ENCODE data around the gene FTO.
A peak's percentile ranks its signal among the peaks of the same experiment; 100 is the strongest.
"Not testable (repeated sequence)": the region's sequence is repeated elsewhere in the genome, so short reads cannot be mapped to it uniquely, and the experiment has no call there.

The FTO gene

DNA sequence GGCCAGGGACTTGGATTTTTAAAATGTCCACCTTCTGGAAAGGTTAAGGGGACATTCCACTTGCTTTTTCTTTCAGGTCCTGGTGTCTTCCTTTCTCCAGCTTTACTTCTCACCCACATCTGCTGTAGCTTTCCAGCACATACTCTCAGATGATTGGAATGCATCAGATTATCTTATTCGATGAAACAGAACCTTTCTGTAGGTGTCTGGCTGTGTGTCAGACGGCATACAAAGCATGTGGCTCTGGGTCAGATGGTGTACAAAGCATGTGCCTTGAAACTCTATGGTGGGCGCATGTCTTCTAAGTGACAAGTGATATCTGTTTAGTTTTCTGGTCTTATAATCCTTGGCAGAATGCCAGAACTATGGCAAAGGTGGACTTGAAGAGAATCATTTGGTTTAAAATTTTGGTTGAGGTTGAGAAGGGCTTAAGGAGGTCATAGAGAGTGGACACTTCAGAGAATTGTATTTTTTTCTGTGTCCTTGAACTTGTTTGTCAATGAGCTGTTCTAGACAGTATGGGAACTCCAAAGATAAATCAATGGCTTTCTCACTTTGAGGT lies 125.3 kb downstream of the FTO start:
- FAIRE-seq, result no peak

DNA sequence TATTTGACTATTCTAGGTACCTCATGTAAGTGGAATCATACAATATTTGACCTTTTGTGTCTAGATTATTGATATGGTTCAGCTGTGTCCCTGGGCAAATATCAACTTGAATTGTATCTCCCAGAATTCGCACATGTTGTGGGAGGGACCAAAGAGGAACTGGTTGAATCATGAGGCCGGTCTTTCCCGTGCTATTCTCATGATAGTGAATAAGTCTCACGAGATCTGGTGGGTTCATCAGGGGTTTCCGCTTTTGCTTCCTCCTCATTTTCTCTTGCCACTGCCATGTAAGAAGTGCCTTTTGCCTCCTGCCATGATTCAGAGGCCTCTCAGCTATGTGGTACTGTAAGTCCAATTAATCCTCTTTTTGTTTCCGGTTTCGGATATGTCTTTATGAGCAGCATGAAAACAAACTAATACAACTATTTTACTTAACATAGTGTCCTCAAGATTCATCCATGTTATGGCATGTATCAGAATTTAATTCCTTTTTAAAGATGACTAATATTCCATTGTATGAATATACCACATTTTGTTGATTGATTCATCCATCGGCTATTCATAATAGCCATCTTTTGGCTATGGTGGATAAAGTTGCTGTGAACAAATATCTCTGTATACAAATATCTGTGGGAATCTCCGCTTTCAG lies 129.1 kb downstream of the FTO start:
- no peak for FAIRE-seq

DNA sequence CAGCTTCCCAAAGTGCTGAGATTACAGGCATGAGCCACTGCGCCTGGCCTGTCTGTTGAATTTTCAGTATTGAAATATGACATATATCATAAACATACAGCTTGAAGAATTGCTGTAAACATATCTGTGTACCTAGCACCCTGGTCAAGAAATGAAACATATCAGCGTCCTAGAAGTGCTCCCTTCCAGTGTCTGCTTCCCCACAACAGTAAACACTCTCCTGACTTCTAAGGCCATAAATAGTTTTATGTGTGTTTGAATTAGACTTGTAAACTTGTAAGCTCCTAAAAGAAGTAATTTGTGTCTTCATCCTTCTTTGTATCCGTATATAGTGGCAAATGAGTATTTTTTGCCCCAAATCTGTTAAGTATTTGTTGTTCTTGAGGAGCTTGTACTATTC lies 132.2 kb downstream of the FTO start:
- no peak for FAIRE-seq

DNA sequence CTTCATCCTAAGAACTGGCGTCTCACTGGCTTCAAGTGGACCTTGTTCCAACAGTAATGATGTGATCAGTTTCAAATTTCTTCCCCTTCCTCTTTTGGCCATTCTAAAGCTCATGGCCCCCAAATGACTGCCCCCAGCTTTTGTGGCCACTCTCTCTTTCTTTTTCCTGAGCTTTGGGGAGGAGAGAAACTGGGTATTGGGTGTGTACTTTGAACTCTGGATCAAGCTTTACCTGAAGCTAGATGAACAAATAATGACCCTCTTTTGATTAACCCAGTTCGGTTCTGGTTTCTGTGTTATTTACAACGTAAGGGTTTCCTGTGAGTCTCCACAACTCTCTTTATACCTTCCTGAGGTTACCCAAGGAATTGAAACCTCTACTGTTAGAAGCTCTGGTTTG lies 132.7 kb downstream of the FTO start:
- FAIRE-seq, result no peak

DNA sequence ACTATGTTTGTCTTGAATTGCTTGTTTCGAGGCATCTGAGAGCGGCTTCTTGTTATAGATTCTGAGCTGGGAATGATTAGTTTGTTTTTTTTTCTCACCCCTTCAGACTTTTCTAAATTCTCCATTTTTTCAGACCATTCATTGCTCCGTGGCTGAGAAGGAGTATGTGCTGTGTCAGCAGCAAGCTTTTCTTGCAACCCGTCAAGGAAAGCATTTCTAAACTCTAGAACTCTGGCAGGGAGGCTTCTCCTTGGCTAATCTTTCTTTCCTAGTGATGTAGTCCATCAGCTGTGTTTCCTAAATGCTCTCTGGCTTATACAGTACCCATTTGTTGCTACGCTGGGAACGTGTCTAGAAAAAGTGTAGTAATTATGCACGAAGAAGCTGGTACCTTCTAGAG lies 133.5 kb downstream of the FTO start:
- no peak for FAIRE-seq

DNA sequence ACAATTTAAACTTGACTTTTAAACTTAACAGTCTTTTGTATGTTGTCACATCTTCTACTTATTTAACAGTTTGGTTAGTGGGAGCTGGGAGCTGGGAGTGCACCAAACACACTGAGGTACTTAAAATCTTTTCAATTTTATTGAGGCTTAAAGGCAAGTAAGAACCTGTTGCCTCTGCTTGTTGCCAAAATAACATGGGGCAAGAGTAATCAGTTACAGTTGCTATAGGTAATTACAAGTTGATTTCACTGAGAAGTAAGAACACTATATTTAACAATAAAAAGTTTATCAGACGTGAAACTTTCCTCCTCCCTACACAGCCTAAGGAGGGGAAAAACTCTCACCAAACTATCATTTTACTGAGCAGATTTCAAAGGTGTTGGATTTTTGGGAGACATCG lies 135.2 kb downstream of the FTO start:
- peak; percentile 21 for FAIRE-seq

DNA sequence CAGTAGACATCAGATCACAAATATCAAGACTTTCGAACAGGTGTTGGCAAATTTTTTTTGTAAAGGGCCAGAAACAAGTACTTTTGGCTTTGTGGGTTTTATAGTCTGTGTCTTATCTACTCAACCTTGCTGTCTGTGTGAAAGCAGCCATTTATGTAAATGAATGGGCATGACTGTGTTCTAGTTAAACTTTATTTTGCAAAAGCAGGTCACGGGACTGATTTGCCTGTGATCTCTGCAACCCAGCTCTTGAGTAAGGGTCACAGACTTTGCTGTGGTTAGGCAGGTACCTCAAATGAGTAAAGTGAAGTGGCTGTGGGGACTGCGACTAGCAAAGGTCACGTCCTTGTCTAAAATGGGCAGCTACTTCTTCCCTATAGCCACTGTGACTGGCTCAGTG lies 136.5 kb downstream of the FTO start:
- FAIRE-seq, result no peak

DNA sequence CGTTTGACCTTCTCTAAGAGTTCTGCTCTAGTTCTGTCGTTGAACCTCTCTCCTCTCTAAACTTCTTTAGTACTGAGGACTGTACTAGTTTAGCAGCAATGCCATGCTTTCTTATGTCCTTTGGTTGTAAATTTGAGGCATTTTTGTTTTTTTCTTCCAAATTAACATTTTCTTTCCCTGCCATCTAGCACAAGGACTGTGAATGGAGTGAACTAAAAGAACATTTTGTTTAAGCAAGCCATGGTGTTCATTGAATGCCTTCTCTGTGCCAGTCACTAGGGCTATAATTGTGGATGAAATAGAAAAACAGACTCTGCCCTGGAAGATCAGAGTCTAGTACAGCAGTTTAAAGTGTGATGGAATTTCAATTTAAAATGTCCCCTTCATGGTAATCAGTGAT lies 137.9 kb downstream of the FTO start:
- no peak for FAIRE-seq

DNA sequence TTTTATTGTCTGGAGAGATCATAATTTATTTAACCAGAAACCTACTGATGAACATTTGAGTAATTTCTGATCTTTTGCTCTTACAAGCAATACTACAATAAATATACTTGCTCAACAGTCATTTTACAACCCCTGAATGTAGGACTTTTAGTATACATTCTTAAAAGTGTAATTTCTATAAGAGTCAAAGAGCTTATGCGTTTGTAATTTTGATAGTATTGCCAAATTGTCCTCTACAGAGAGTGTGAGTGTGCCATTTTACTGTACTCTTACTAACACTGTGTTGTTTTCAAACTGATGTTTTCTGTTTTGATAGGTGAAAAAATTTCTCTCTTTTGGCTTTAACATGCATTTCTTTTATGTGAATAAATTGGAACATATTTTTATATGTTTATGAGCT lies 139.1 kb downstream of the FTO start:
- FAIRE-seq, result no peak

DNA sequence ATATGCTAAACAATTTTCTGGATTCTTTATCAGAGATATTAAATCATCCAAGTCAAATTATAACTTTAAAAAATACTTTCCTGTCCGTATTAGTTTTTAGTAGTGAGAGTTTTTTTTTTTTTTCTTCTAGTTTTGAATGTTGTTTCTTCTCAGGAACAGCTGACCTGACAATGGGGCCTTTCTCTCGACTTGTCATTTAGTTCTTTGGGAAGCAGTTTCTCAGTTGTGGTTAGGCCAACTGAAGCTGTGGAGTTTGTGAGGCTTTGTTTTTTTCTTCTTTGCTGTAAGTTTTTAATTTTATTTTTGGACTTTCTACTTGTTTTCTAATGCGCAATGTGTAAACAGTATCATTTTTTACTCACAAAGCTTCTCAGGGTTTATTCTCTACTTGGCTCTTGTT lies 140.8 kb downstream of the FTO start:
- FAIRE-seq, result no peak

DNA sequence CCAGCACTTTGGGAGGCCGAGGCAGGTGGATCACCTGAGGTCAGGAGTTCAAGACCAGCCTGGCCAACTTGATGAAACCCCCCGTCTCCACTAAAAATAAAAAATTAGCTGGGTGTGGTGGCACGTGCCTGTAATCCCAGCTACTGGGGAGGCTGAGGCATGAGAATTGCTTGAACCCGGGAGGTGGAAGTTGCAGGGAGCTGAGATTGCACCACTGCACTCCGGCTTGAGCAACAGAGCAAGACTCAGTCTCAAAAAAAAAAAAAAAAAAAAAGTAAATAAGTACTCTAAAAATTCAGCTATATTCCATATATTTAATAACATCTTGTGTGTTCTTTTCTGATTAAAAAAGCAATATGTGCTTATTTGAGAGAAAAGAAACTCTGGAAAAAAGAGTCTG lies 142.6 kb downstream of the FTO start:
- not testable (repeated sequence) for FAIRE-seq

DNA sequence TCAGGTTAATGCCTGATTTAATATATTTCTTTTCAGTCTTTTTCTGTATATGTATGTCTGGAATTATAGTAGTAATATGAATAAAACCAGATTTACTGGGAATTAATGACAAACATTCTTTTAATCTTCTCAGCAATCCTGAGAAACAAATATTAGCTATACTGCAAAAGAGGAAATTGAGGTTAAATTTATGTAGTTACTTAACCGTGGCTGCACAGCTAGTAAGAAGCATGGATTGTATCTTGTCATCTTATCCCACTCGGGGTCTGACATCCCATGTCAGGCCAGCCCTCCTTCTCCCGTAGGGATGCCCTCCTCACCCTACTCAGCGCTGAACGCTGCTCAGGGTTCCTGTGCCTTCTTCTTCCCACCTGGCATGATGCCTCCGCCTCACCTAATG lies 143.0 kb downstream of the FTO start:
- FAIRE-seq, result no peak

DNA sequence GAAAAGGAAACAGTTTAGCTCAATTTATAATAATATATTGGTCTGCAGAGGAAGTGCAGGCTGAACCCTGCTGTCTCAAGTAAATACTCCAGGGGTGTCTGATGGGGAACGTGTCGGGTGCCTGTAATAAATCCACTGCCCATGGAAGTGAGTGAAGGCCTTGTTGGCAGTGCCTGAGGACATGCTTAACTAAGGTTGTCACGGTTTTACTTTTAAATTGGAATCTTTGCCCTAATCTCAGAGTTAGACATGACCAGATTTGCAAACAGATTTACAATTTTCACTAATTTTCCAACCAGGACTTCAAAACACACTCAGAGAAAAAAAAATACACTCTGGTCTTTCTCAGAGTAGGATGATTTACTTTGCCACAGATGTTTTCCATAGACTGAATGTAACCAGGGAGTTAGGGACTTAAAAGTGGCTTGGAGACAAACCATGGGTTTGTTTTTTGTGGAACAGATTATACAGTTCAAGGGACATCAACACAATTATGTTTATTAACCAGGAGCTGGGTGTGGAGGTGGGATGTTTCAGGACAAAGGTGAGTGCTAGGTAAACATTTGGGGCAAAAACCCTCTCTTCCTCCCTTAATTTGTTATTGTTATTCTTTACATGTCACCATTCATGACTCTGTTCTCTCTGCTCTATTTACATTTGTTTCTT lies 144.5 kb downstream of the FTO start:
- FAIRE-seq, result no peak

DNA sequence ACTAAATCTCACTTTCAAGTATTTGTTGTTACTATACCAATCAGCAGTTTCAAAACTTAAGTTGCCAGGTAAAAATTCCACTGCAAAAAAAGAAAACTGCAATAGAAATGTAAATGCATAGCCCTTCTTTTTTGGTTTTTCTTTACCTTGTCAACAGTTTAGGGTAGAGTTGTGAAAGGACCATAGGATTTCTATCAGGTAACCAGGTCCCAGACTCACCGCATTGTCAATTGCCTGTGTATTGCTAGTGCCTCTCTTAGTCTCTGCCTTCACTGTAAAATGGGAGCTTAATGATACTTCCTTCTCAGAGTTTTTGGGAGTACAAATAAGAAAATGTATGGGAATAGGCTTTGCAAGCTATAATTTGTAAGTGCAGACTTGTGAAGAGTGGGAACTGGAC lies 145.0 kb downstream of the FTO start:
- FAIRE-seq, result no peak

DNA sequence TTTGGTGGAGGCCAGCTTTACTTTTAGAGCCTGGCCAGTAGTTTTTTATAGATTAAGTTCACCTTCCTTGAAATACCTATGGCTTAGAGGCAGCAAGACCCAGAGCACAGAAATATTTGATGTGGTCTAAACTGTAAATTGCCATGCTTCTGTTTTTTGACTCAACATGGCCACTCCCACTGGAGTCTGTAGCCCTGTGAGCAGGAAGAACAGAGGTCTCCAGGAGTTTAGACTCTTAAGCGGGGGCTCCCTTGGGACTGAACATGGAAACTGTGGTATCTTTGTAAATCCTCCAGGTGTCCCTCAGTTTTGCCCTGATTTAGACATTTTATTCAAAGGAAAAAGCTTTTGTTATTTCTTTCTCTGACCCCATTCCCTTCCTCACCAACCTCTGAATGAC lies 145.6 kb downstream of the FTO start:
- no peak for FAIRE-seq

DNA sequence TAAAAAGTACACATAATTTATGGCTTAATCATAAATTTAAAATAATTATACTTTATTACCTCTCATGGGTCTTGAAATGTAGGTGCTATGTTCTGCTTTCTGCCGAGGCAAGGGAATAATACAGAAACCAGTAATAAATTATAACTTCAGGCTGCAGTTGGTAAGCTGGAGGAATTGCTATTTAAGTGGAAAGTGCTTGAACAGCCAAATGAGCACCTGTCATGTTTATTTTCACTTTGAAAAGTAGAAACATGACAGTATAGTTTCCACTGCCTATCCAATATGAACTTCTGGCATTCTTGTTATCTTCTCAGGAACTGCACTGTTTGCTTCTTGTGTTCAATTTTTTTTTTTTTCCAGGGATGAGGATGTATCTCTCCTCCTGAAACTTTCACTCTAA lies 146.0 kb downstream of the FTO start:
- no peak for FAIRE-seq

DNA sequence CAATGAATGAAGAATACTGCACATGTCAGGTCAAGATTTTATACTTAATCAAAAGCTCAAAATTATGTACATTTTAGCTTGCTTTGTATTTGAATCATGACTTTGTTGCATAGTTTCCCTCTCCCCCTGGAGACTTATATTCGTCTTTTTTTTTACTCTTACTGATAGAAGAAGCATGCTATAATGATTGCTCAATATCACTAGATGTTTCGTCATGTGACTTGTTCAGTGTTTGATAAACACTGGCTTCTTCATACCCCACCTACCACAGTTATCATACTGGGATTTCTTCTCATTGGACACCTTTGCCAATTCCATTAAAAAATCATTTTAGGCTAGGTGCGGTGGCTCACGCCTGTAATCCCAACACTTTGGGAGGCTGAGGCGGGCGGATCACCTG lies 148.7 kb downstream of the FTO start:
- no peak for FAIRE-seq

DNA sequence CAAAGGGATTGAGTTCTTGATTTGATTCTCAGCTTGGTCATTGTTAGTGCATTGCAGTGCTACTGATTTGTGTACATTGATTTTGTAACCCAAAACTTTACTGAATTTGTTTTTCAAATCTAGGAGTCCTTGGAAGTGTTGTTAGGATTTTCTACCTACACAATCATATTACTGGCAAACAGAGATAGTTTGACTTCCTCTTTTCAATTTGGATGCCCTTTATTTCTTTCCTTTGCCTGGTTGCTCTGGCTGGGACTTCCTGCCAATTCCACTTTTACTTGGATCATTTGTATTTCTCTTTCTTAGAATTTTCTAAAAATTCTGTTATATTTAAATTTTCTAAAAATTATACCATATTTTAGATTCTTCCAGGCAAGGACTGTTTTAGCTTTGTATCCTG lies 151.1 kb downstream of the FTO start:
- no peak for FAIRE-seq

DNA sequence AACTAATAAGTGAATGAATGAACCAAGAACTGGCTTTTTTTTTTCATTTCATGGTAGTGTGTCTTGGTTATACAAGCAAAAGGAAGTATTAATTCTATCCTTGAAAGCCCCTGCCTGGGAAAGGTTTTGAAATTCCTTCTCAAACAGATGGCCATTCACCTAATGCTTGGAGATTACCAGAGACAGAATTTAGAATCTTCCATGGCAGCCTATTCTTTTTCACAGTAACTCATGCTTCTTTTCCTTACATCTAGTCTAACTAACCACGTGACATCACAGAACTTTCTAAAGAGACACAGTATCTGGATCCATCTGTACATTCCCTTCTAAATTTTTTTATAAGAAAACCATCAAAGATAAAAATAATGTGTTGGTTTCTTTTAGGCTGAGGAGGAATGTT lies 151.6 kb downstream of the FTO start:
- FAIRE-seq, result no peak

DNA sequence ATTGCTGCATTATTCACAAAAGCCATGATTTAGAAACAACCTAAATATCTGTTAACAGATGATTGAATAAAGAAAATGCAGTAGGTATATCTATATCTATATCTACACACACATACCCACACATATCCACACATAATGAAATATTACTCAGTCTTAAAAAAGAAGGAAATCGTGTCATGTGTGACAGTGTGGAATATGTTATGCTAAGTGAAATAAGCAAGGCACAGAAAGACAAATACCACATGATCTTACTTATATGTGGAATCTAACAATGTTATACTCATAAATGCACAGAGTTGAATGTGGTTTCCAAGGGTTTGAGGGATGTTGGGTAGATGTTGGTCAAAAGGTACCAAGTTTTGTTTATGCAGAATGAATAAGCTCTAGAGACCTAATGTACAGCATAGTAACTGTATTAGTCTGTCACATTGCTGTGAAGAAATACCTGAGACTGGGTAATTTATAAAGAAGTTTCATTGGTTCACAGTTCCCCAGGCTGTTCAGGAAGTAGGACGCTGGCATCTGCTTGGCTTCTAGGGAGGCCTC lies 156.1 kb downstream of the FTO start:
- FAIRE-seq, result peak; percentile 12

DNA sequence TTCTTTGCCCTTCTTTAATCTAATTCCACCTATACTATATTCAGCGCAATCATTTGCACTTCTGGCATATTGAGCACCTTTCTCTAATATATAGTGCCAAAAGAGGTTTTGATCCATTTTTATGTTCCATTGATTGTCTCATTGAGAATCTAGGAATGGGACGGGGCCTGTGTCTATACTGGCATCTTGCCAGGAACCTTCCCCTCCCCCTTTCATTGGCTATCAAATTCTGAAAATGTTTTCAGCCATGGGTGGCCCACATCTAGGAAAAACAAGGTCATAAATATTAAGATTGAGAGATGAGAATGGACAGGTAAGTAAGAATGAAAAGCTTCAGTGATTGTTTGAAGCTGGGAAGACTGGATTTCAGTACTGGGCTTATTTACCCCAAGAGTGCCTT lies 159.9 kb downstream of the FTO start:
- no peak for FAIRE-seq

DNA sequence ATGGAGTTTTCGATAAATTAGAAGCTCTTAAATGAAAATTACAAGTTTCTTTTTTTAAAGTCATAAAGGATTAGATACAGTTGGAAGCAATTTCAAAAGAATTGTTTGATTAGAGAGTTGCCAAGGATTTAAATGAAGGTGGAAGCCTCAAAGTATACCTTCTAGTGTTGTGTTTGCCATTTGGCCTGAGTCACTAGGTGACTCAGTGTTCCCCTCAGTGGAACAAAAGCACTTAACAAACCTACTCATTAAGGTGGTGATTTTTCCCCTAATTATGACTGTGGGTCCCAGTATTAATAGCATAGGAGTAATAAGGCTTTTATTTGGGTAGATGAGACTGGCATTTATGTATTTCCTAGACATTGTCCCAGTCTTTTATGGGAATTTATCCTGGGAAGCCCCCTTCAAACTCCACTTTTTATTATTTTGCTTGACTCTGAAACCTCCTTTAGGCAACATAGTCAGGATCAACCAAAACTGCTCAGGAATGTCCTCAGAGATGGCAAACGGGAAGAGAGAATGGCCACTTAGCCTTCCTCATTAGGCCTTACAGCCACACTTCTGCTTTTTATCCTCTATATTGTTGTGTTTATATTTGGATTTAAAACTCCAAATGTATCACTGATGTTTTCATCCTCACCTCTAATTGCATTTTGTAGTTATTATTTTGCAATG lies 161.0 kb downstream of the FTO start:
- FAIRE-seq, result no peak

DNA sequence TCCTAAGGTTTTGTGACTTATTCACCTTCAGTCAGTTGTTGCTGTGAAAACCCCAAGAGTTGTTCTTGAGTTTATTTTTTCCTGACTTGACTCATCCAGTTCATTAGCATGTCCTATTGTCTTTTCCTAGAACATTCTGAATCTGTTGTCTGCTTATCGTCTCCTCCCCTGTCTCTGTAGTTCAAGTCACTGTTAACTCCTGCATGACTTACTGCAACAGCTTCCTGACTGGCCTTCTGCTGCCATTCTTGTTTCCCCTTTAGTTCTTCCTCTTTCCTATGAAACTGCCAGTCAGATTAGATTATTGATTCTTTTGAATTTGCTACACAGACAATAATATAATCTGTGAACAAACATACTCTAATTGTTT lies 161.5 kb downstream of the FTO start:
- no peak for FAIRE-seq

DNA sequence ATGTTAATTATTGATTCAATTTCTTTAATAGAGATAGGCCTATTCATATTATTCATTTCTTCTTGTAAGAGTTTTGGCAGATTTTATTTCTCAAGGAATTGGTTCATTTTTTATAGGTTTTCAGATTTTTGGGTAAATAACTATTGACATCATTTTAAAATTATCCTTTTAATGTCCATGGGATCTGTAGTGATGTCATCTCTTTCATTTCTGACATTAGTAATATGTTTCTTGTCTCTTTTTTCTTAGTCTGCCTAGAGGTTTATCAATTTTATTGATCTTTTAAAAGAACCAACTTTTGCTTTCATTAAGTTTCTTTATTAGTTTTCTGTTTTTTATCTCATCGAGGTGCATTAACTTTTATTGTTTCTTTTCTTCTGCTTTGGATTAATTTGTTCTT lies 162.6 kb downstream of the FTO start:
- FAIRE-seq, result no peak
